Hepatic stellate cell (primary cell): ENCODE data around the gene FBH1.
"Not testable (repeated sequence)": the region's sequence is repeated elsewhere in the genome, so short reads cannot be mapped to it uniquely, and the experiment has no call there.

ENCODE experiments used
- DNase-seq: peaks from one replicate; pipeline ENCODE4 v3.0.0; 2011; ENCODE audit warnings: low spot score

Gene FBH1

GRCh38 chr10:5959581-5960069 is 69.6 kb downstream of the FBH1 start:
- DNase-seq = no peak

GRCh38 chr10:5960070-5960972 is 70.3 kb downstream of the FBH1 start:
- peak; percentile 55 for DNase-seq

GRCh38 chr10:5960973-5961275 is 70.9 kb downstream of the FBH1 start:
- DNase-seq = not testable (repeated sequence)

DNA sequence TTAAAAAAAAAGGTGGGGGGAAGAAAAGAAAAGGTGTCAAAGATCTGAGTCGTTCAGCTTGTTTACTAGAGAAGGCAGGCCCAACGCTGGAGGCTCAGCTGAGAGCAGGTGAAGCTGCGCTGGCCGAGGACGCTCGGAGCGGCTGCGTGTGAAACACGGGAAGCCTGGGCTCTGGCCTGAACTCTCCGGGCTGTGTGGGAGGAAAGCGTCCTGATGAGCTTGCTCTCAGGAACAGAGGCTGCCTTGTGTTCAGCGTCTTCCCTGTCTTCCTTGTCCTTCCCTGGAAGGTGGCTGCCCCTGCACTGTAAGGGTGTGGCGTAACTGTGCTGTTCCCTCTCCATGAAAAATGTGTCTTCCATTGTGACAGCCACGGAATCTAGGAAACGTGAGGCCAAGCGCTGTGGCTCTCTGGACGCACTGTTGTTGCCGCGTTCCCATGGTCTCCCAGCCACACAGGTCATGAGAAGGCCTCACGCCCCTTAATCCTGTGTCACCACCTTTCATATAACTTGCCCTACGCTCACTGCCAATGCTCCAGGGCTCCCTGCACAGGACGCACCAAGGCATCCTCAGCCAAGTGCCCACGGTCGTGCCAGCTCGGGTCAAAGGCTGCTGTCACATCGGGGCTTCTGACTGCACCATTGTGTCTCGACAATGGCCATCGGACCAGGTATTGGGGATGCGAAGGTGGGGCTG is 71.5 kb downstream of the FBH1 start:
- no peak for DNase-seq

DNA sequence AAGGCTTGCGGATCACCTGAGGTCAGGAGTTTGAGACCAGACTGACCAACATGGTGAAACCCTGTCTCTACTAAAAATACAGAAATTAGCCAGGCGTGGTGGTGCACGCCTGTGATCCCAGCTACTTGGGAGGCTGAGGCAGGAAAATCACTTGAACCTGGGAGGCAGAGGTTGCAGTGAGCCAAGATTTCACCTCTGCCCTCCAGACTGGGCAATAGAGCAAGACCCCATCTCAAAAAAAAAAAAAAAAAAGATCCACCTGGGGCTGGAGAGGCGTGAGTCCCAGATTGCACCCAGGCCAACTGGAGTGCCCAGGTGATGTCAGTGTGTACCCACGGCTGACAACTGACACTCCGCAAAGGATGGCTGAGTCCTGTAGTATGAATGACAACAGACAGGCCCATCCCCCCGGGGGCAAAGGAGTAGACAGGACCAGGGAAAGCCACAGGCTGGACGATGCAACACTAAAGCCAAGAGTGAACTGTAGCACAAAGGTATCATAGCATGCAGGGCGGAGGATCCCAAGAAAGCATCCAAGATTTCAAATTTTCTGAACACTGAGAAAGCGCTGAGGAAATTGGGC is 72.4 kb downstream of the FBH1 start:
- not testable (repeated sequence) for DNase-seq

GRCh38 chr10:5963071-5963470 is 73.0 kb downstream of the FBH1 start:
- no peak for DNase-seq

- no peak for DNase-seq
These were observed 73.5 kb downstream of the FBH1 start for GRCh38 chr10:5963591-5963990.

- no peak for DNase-seq
These were observed 74.7 kb downstream of the FBH1 start for GRCh38 chr10:5964736-5965135.

GRCh38 chr10:5965266-5965665 is 75.2 kb downstream of the FBH1 start:
- DNase-seq = no peak

- DNase-seq = no peak
These were observed 78.1 kb downstream of the FBH1 start for GRCh38 chr10:5968037-5968680.

- DNase-seq = no peak
These were observed 78.8 kb downstream of the FBH1 start for GRCh38 chr10:5968681-5969453.

DNA sequence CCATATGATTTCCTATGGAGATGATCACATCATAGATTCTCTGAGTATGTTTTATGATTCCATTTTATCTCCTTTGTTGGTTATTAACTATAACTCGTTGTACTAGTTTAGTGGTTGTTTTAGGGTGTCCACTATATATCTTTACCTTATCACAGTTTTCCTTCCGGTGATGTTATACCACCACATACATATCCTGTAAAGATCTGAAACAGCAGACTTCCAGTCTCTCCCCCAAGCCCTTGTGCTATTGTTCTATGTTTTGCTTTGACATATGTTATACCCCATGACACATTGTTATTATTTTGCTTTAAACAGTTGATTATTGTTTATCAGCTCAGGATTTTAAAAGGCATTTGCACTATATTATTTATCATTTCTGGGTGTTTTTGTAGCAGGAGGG is 80.0 kb downstream of the FBH1 start:
- DNase-seq = no peak

- no peak for DNase-seq
These were observed 80.5 kb downstream of the FBH1 start for GRCh38 chr10:5970527-5970926.

- DNase-seq = no peak
These were observed 81.3 kb downstream of the FBH1 start for GRCh38 chr10:5971315-5971832.

DNA sequence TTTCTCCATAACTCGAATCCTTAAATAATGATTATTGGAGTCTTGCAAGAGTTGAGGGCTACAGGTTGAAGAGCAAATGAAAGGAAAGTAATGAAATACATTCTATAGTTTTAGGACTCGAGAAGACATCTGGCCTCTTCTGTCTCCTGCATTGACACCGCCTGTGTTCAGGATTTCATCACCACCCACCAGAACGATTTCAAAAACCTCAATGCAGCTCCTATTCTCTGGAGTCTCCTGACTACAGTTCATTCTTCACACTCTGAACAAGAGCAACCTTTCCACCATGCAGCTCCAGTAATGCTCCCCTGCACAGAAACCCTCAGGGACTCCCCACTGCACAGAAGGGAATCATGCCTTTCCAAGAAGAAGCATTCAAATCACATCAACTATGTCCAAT is 81.8 kb downstream of the FBH1 start:
- DNase-seq = no peak

GRCh38 chr10:5973069-5973468 is 83.0 kb downstream of the FBH1 start:
- DNase-seq = no peak

DNA sequence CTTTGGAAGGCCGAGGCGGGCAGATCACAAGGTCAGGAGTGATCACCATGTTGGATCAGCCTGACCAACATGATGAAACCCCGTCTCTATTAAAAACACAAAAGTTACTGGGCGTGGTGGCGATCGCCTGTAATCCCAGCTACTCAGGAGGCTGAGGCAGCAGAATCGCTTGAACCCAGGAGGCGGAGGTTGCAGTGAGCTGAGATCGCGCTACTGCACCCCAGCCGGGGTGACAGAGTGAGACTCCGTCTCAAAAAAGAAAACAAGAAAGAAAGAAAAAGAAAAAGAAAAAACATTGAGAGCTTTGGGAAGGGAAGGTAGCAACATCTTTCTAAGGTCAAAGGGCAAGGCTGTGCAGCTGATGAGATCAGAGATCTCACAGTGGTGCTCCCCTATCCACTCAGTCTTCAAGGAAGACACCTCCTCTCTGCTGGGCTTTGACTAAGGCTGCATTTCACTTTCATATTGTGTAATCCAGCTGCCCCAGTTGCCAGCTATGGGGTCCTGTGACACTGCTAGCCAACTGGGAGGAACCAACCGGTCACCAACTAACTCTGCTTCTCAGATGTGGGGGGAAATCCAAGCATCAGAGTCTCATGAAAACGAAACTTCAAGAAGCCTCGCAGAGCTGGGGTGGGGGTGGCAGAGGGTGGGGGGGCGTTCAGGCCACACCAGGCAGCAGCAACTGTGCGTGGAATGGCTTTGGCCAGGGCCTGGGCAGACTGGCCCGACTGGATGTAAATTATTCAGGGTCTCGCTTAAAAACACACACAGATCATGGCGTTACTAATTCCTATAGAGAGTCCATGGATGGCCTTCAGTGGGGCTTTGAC is 85.8 kb downstream of the FBH1 start:
- no peak for DNase-seq

GRCh38 chr10:5976512-5977470 is 86.7 kb downstream of the FBH1 start:
- DNase-seq = peak; percentile 58

DNA sequence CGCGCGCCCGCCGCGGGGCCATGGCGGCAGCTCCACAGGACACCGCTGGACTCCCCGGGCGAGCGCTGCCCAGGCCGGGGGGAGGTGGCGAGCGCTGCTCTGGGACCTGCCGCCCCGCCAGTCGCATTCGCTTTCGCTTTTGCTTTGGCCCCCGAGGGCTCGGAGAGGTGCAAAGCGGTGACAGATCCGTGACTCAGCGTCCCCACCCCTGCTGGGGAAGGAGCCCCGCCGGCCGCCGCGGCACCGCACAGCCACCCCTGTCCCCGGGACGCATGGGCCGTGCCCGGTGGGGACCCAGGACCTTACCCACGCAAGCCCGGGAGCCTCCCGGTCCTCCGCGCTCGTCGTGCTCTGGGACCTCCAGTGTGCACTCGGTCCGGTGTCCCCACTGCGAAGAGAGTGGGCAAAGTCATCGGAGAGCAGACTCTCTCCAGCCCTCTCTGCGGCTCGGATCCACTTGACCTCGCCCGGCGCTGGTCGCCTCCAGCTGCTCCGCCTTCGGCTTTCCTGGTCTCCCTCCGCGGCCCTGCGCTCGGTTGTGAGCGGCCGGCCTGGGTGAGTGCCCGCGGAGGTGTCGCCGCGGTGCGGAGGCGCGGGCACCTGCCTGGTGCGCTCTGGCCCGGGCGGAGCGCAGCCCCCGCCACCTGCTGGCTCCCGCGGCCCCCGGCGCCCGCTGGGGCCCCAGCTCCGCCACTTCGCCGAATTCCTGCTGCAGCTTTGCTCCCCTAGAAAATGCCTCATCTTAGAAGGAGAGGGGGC is 87.6 kb downstream of the FBH1 start, which contains the start of gene IL15RA:
Gene IL15RA (minus strand): TSS at position 73 of the 759 bp plus-strand sequence. CDS start 51 bp downstream, at position 22.
- DNase-seq = peak; percentile 83
